HCT116 (cell line): ENCODE data around the gene CALN1. TPM values are rescaled to one million over a fixed set of nuclear protein-coding genes. Genes with fewer than 3 reads are reported as not detected.

Source experiments
- ATAC-seq: fragments of 200-7000 bp; cut with Tn5 transposase; 2 replicates; pipeline ENCODE4 v1.9.1; 2020; ENCODE audit warnings: mild to moderate bottlenecking, moderate library complexity
- BruUV-seq: library from RNA; stranded (reverse); fragments of 400-500 nt; replicated peaks from 2 replicates; lab custom pipeline; 2021; lab: Mats Ljungman, UMichigan
- CTCF ChIA-PET: fragments of 300-600 bp; sonication (Branson Sonifier 250); formaldehyde crosslinking; loops from one replicate; lab custom pipeline; 2021; ENCODE audit warnings: antibody characterized with exemption; lab: Charles Lee
- POLR2A ChIA-PET: fragments of 300-600, 350-600 bp; sonication (Branson Sonifier 250); formaldehyde crosslinking; loops from one replicate; lab custom pipeline; 2021; ENCODE audit warnings: antibody characterized with exemption; lab: Charles Lee
- RAD21 ChIA-PET, 2 experiments: fragments of 300-600 bp; sonication (Branson Sonifier 250); formaldehyde crosslinking; loops; one replicate each; lab custom pipeline; 2023; ENCODE audit warnings: low total read pairs in 2 of 2; ENCODE audit not compliant: uncharacterized antibody in 2 of 2, unreplicated experiment in 2 of 2, low non-redundant PET in 1 of 2; lab: Charles Lee
- DNase-seq: peaks from one replicate; pipeline ENCODE4 v3.0.0-alpha.2; 2010; ENCODE audit warnings: low read depth, low spot score
- H2AFZ ChIP-seq: fragments of 200-600 bp; shearing (Covaris generic), sonication (generic); 2 replicates; pipeline ENCODE4 v1.6.1; 2017; ENCODE audit warnings: low read depth, mixed run types, mixed read lengths, antibody characterized with exemption, low read length; ENCODE audit not compliant: poor library complexity, severe bottlenecking
- H3K27ac ChIP-seq: 2 replicates; pipeline ENCODE4 v1.5.1; 2012; ENCODE audit warnings: low read depth, low read length
- H3K27me3 ChIP-seq: fragments of 200-600 bp; sonication (generic); 2 replicates; pipeline ENCODE4 v1.6.1; 2016; ENCODE audit warnings: mixed run types, low read length, mixed read lengths; ENCODE audit not compliant: insufficient read depth
- H3K36me3 ChIP-seq, 2 experiments: fragments of 200-500 bp in 1 of 2; fragments of 200-600 bp in 1 of 2; sonication (Bioruptor generic) in 1 of 2; sonication (generic) in 1 of 2; 2 replicates each; pipeline versions ENCODE4 v1.5.1 to v1.6.1; 2014 to 2016; ENCODE audit warnings: low read length in 2 of 2, inconsistent platforms in 1 of 2, mixed read lengths in 1 of 2, mixed run types in 1 of 2; ENCODE audit not compliant: insufficient read depth in 2 of 2, control insufficient read depth in 1 of 2
- H3K4me1 ChIP-seq, 2 experiments: fragments of 200-600 bp in 1 of 2; sonication (generic) in 1 of 2; 2 replicates each; pipeline versions ENCODE4 v1.5.1 to v1.6.1; 2012 to 2017; ENCODE audit warnings: low read length in 2 of 2, inconsistent platforms in 1 of 2, mild to moderate bottlenecking in 1 of 2, mixed read lengths in 1 of 2, mixed run types in 1 of 2, moderate library complexity in 1 of 2; ENCODE audit not compliant: insufficient read depth in 2 of 2, control insufficient read depth in 1 of 2
- H3K4me2 ChIP-seq: fragments of 200-600 bp; sonication (generic); 2 replicates; pipeline ENCODE4 v1.6.1; 2017; ENCODE audit warnings: mixed run types, low read length, mixed read lengths
- H3K4me3 ChIP-seq, 2 experiments: fragments of 200-600 bp in 1 of 2; sonication (generic) in 1 of 2; replicated peaks in 1 of 2; 2 replicates each; pipeline ENCODE4 v1.5.1; 2011 to 2016; ENCODE audit warnings: low read length in 2 of 2, control low read depth in 1 of 2, low read depth in 1 of 2, mild to moderate bottlenecking in 1 of 2, mixed read lengths in 1 of 2, mixed run types in 1 of 2
- H3K79me2 ChIP-seq: fragments of 200-600 bp; sonication (generic); 2 replicates; pipeline ENCODE4 v1.6.1; 2017; ENCODE audit warnings: mild to moderate bottlenecking, mixed run types, low read length, moderate library complexity, mixed read lengths; ENCODE audit not compliant: insufficient read depth
- H3K9ac ChIP-seq: fragments of 200-600 bp; sonication (generic); 2 replicates; pipeline ENCODE4 v1.6.1; 2016; ENCODE audit warnings: low read length, mixed read lengths
- H3K9me2 ChIP-seq: fragments of 200-600 bp; sonication (generic), shearing (Covaris generic); 2 replicates; pipeline ENCODE4 v1.6.1; 2017; ENCODE audit warnings: mixed run types, mild to moderate bottlenecking, moderate library complexity; ENCODE audit not compliant: insufficient read depth
- H3K9me3 ChIP-seq, 2 experiments: fragments of 200-500 bp in 1 of 2; fragments of 200-600 bp in 1 of 2; sonication (Bioruptor generic) in 1 of 2; sonication (generic) in 1 of 2; 2 replicates each; pipeline ENCODE4 v1.6.1; 2014 to 2017; ENCODE audit warnings: low read length in 2 of 2, mixed read lengths in 2 of 2, inconsistent platforms in 1 of 2, low read depth in 1 of 2, mild to moderate bottlenecking in 1 of 2, mixed run types in 1 of 2, moderate library complexity in 1 of 2; ENCODE audit not compliant: control insufficient read depth in 1 of 2, insufficient read depth in 1 of 2
- H4K20me1 ChIP-seq: fragments of 200-600 bp; sonication (generic), shearing (Covaris generic); 2 replicates; pipeline ENCODE4 v1.6.1; 2017; ENCODE audit warnings: mixed run types, mild to moderate bottlenecking, moderate library complexity; ENCODE audit not compliant: insufficient read depth
- CBX3 ChIP-seq: IDR thresholded peaks from 2 replicates; pipeline ENCODE4 v1.6.1; 2012; ENCODE audit warnings: low read depth
- CEBPB ChIP-seq: IDR thresholded peaks from 2 replicates; pipeline ENCODE4 v1.6.1; 2012; ENCODE audit warnings: low read depth
- CTCF ChIP-seq, 3 experiments: fragments of 200-600 bp in 1 of 3; sonication (generic) in 1 of 3; IDR thresholded peaks in 2 of 3; conservative IDR thresholded peaks in 1 of 3; 2 replicates each; pipeline ENCODE4 v1.5.1; 2012 to 2017; ENCODE audit warnings: low read depth in 2 of 3, low read length in 2 of 3, antibody characterized with exemption in 1 of 3, borderline replicate concordance in 1 of 3, control low read depth in 1 of 3, mild to moderate bottlenecking in 1 of 3, mixed read lengths in 1 of 3, mixed run types in 1 of 3, moderate library complexity in 1 of 3; ENCODE audit not compliant: insufficient read depth in 1 of 3
- EGR1 ChIP-seq: IDR thresholded peaks from 2 replicates; pipeline ENCODE4 v1.6.1; 2012; ENCODE audit warnings: low read depth
- EZH2 ChIP-seq: fragments of 200-600 bp; sonication (generic); IDR thresholded peaks from 2 replicates; pipeline ENCODE4 v1.6.1; 2017; ENCODE audit warnings: antibody characterized with exemption, mixed run types
- EZH2phosphoT487 ChIP-seq: fragments of 200-600 bp; IDR thresholded peaks from 2 replicates; pipeline ENCODE4 v1.6.1; 2018; ENCODE audit warnings: antibody characterized with exemption, borderline replicate concordance
- FOSL1 ChIP-seq: IDR thresholded peaks from 2 replicates; pipeline ENCODE4 v1.6.1; 2012; ENCODE audit warnings: low read depth
- JUND ChIP-seq: IDR thresholded peaks from 2 replicates; pipeline ENCODE4 v1.6.1; 2012
- RAD21 ChIP-seq: IDR thresholded peaks from 2 replicates; pipeline ENCODE4 v1.6.1; 2012; ENCODE audit warnings: low read depth, mild to moderate bottlenecking
- SIN3A ChIP-seq: IDR thresholded peaks from 2 replicates; pipeline ENCODE4 v1.6.1; 2012; ENCODE audit warnings: low read depth
- SP1 ChIP-seq: IDR thresholded peaks from 2 replicates; pipeline ENCODE4 v1.6.1; 2012; ENCODE audit warnings: low read depth
- SRF ChIP-seq: IDR thresholded peaks from 2 replicates; pipeline ENCODE4 v1.6.1; 2012; ENCODE audit warnings: low read depth
- TCF7L2 ChIP-seq: IDR thresholded peaks from 2 replicates; pipeline ENCODE4 v1.7.0; 2011; ENCODE audit warnings: borderline replicate concordance, inconsistent platforms; ENCODE audit not compliant: insufficient read depth, insufficient read length; ENCODE audit errors: extremely low read depth
- YY1 ChIP-seq: IDR thresholded peaks from 2 replicates; pipeline ENCODE4 v1.6.1; 2011; ENCODE audit warnings: low read length, low read depth, moderate library complexity, mild to moderate bottlenecking; ENCODE audit not compliant: insufficient replicate concordance; ENCODE audit errors: extremely low read depth
- ZNF274 ChIP-seq: fragments of 200-500 bp; sonication (Bioruptor generic); IDR thresholded peaks from 2 replicates; pipeline ENCODE4 v1.6.1; 2014; ENCODE audit warnings: mild to moderate bottlenecking, low read depth, low read length, inconsistent platforms
- intact Hi-C: fragments of 100-400 bp; cut with micrococcal nuclease; formaldehyde crosslinking; loops from 2 replicates; pipeline ENCODE4 v1.10.0; 2022
- total RNA-seq: library from RNA; stranded (reverse); gene quantifications from one replicate; pipeline ENCODE4 v1.2.1, GENCODE V29; 2021; ENCODE audit not compliant: unreplicated experiment
- TF ChIP-seq, protein P1 (sequence below): IDR thresholded peaks from 2 replicates; pipeline ENCODE4 v1.6.1; 2011; ENCODE audit warnings: mild to moderate bottlenecking, low read length, moderate library complexity; ENCODE audit not compliant: insufficient replicate concordance; ENCODE audit errors: extremely low read depth
- TF ChIP-seq, protein P2 (sequence below): IDR thresholded peaks from 2 replicates; pipeline ENCODE4 v1.6.1; 2012; ENCODE audit warnings: low read depth
- TF ChIP-seq, protein P3 (sequence below): IDR thresholded peaks from 2 replicates; pipeline ENCODE4 v1.6.1; 2012
- TF ChIP-seq, protein P4 (sequence below): IDR thresholded peaks from 2 replicates; pipeline ENCODE4 v1.6.1; 2012

Gene CALN1
- total RNA-seq, 1 experiment from 2014 or later: 0.17 TPM

DNA sequence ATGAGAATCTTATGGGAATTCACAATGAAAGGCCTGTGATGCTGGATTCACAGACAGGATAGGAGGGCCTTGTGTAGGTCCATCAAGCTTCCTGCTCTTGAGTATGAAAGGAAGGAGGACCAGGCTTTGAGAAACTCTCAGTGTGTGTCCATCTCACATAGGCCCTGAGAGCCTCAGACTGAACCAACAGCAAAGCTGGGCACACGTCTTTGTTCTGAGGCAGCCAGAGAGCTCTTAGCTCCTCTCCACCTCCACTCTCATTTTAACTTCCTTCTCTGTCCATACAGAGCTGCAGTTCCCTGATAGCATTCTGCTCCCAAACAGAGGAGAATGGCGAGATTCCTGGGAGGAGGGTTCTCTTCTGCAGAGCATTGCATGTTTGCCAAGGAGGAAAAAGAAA, 515.6 kb downstream of the CALN1 start:
- ChIA-PET RAD21 (no interaction called here), POLR2A (no interaction called here), CTCF (no interaction called here)
- no peaks in the 10 kb centered on the region; a peak in 1 of 4 replicates for H3K36me3 ChIP-seq
- no peaks in the 10 kb centered on the region for H3K9me2 ChIP-seq
- H3K4me1 ChIP-seq: no peaks in the 10 kb centered on the region
- no peaks in the 10 kb centered on the region for H4K20me1 ChIP-seq
- H3K9ac ChIP-seq: no peak overlapping the region
- ATAC-seq (no peak), DNase-seq (no peak)
- H3K9me3 ChIP-seq: peaks cover 11 to 12% of the 10 kb centered on the region in 2 experiments; a peak in 2 of 4 replicates
- no peaks in the 10 kb centered on the region for H3K79me2 ChIP-seq
- no TSS peak for BruUV-seq
- no peak overlapping the region for H3K4me2 ChIP-seq
- H3K27me3 ChIP-seq: no peaks in the 10 kb centered on the region
- no peak overlapping the region for H2AFZ ChIP-seq
- H3K4me3 ChIP-seq: no peak overlapping the region
- H3K27ac ChIP-seq: no peak overlapping the region
- intact Hi-C loops: no loop called here
- TF ChIP-seq, protein P1, sequence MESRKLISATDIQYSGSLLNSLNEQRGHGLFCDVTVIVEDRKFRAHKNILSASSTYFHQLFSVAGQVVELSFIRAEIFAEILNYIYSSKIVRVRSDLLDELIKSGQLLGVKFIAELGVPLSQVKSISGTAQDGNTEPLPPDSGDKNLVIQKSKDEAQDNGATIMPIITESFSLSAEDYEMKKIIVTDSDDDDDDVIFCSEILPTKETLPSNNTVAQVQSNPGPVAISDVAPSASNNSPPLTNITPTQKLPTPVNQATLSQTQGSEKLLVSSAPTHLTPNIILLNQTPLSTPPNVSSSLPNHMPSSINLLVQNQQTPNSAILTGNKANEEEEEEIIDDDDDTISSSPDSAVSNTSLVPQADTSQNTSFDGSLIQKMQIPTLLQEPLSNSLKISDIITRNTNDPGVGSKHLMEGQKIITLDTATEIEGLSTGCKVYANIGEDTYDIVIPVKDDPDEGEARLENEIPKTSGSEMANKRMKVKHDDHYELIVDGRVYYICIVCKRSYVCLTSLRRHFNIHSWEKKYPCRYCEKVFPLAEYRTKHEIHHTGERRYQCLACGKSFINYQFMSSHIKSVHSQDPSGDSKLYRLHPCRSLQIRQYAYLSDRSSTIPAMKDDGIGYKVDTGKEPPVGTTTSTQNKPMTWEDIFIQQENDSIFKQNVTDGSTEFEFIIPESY: no peak
- TF ChIP-seq EZH2: no peak
- TF ChIP-seq CBX3: no peak
- TF ChIP-seq SIN3A: no peak
- TF ChIP-seq, protein P2, sequence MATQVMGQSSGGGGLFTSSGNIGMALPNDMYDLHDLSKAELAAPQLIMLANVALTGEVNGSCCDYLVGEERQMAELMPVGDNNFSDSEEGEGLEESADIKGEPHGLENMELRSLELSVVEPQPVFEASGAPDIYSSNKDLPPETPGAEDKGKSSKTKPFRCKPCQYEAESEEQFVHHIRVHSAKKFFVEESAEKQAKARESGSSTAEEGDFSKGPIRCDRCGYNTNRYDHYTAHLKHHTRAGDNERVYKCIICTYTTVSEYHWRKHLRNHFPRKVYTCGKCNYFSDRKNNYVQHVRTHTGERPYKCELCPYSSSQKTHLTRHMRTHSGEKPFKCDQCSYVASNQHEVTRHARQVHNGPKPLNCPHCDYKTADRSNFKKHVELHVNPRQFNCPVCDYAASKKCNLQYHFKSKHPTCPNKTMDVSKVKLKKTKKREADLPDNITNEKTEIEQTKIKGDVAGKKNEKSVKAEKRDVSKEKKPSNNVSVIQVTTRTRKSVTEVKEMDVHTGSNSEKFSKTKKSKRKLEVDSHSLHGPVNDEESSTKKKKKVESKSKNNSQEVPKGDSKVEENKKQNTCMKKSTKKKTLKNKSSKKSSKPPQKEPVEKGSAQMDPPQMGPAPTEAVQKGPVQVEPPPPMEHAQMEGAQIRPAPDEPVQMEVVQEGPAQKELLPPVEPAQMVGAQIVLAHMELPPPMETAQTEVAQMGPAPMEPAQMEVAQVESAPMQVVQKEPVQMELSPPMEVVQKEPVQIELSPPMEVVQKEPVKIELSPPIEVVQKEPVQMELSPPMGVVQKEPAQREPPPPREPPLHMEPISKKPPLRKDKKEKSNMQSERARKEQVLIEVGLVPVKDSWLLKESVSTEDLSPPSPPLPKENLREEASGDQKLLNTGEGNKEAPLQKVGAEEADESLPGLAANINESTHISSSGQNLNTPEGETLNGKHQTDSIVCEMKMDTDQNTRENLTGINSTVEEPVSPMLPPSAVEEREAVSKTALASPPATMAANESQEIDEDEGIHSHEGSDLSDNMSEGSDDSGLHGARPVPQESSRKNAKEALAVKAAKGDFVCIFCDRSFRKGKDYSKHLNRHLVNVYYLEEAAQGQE: no peak
- TF ChIP-seq CTCF (IDR thresholded peaks at IDR 0.05 in 2 of 3, conservative IDR thresholded peaks at IDR 0.05 in 1 of 3; ENCODE audit: borderline replicate concordance in 1 of 3, insufficient read depth in 1 of 3, low read depth in 2 of 3, low read length in 2 of 3): no peak
- TF ChIP-seq YY1: no peak
- TF ChIP-seq SRF: no peak
- no peak for TF ChIP-seq FOSL1
- no peak for TF ChIP-seq CEBPB
- TF ChIP-seq, protein P3, sequence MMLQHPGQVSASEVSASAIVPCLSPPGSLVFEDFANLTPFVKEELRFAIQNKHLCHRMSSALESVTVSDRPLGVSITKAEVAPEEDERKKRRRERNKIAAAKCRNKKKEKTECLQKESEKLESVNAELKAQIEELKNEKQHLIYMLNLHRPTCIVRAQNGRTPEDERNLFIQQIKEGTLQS: no peak
- TF ChIP-seq EGR1: no peak
- TF ChIP-seq JUND: no peak
- no peak for TF ChIP-seq EZH2phosphoT487
- no peak for TF ChIP-seq SP1
- TF ChIP-seq RAD21: no peak
- TF ChIP-seq, protein P4, sequence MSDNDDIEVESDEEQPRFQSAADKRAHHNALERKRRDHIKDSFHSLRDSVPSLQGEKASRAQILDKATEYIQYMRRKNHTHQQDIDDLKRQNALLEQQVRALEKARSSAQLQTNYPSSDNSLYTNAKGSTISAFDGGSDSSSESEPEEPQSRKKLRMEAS: no peak
- no peak for TF ChIP-seq TCF7L2
- TF ChIP-seq ZNF274: no peak
